Calu3 (cell line): ENCODE results near the gene RGS9. TPM values are rescaled to one million over a fixed set of nuclear protein-coding genes. Genes with fewer than 3 reads are reported as not detected.

Source experiments
- BruUV-seq: library from RNA; stranded (reverse); fragments of 400-500 nt; replicated peaks from 2 replicates; lab custom pipeline; 2021; lab: Mats Ljungman, UMichigan
- CTCF ChIA-PET: fragments of 300-600 bp; sonication (Branson Sonifier 250); formaldehyde crosslinking; loops from one replicate; lab custom pipeline; 2022; ENCODE audit warnings: antibody characterized with exemption; lab: Charles Lee
- DNase-seq: peaks from one replicate; pipeline ENCODE4 v3.0.0; 2022
- H3K27ac Mint-ChIP-seq: one replicate; pipeline ENCODE4 v1.8.0; 2022; ENCODE audit warnings: mixed read lengths; ENCODE audit not compliant: unreplicated experiment
- H3K27me3 Mint-ChIP-seq: one replicate; pipeline ENCODE4 v1.8.0; 2022; ENCODE audit warnings: mixed read lengths; ENCODE audit not compliant: unreplicated experiment
- H3K36me3 Mint-ChIP-seq: one replicate; pipeline ENCODE4 v1.8.0; 2022; ENCODE audit warnings: mild to moderate bottlenecking, moderate library complexity, mixed read lengths; ENCODE audit not compliant: insufficient read depth, unreplicated experiment
- H3K4me1 Mint-ChIP-seq: one replicate; pipeline ENCODE4 v1.8.0; 2022; ENCODE audit warnings: mild to moderate bottlenecking, low read depth, mixed read lengths; ENCODE audit not compliant: unreplicated experiment
- H3K4me3 Mint-ChIP-seq: one replicate; pipeline ENCODE4 v1.8.0; 2022; ENCODE audit warnings: mild to moderate bottlenecking, low read depth, moderate library complexity, mixed read lengths; ENCODE audit not compliant: unreplicated experiment
- H3K9me3 Mint-ChIP-seq: one replicate; pipeline ENCODE4 v1.8.0; 2022; ENCODE audit warnings: low read depth, mixed read lengths; ENCODE audit not compliant: unreplicated experiment
- intact Hi-C: fragments of 100-400 bp; cut with micrococcal nuclease; formaldehyde crosslinking; loops from one replicate; pipeline ENCODE4 v1.10.0; 2022; ENCODE audit not compliant: unreplicated experiment
- total RNA-seq: library from RNA; stranded (reverse); gene quantifications from 2 replicates; pipeline ENCODE4 v1.2.3, GENCODE V29; 2022
- TF ChIP-seq, protein P1 (sequence below): fragments of 200-600 bp; IDR thresholded peaks from one replicate; pipeline ENCODE4 v1.8.0; 2022; ENCODE audit warnings: antibody characterized with exemption; ENCODE audit not compliant: unreplicated experiment

RGS9 gene
- total RNA-seq, 1 experiment from 2014 or later = 0.54 TPM

GRCh38 chr17:65226227-65226626, 89.1 kb downstream of the RGS9 start:
- Mint-ChIP-seq H3K4me1 (peaks cover 10% of the 10 kb centered on the region), H3K9me3 (no peaks in the 10 kb centered on the region), H3K36me3 (no peaks in the 10 kb centered on the region), H3K4me3 (no peak overlapping the region), H3K27me3 (peaks cover 60% of the 10 kb centered on the region), H3K27ac (no peak overlapping the region)
- CTCF ChIA-PET = no interaction called here
- no TSS peak for BruUV-seq
- TF ChIP-seq, protein P1, sequence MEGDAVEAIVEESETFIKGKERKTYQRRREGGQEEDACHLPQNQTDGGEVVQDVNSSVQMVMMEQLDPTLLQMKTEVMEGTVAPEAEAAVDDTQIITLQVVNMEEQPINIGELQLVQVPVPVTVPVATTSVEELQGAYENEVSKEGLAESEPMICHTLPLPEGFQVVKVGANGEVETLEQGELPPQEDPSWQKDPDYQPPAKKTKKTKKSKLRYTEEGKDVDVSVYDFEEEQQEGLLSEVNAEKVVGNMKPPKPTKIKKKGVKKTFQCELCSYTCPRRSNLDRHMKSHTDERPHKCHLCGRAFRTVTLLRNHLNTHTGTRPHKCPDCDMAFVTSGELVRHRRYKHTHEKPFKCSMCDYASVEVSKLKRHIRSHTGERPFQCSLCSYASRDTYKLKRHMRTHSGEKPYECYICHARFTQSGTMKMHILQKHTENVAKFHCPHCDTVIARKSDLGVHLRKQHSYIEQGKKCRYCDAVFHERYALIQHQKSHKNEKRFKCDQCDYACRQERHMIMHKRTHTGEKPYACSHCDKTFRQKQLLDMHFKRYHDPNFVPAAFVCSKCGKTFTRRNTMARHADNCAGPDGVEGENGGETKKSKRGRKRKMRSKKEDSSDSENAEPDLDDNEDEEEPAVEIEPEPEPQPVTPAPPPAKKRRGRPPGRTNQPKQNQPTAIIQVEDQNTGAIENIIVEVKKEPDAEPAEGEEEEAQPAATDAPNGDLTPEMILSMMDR = no peak
- intact Hi-C loops = no loop called here
- DNase-seq = no peak

GRCh38 chr17:65227637-65228036, 90.5 kb downstream of the RGS9 start:
- intact Hi-C loops = no loop called here
- H3K4me3 Mint-ChIP-seq = no peak overlapping the region
- no peak overlapping the region for H3K27ac Mint-ChIP-seq
- CTCF ChIA-PET = no interaction called here
- BruUV-seq = no TSS peak
- DNase-seq = no peak
- TF ChIP-seq, protein P1 = no peak
- H3K27me3 Mint-ChIP-seq = peaks cover 49% of the 10 kb centered on the region
- peaks cover 10% of the 10 kb centered on the region for H3K4me1 Mint-ChIP-seq
- no peaks in the 10 kb centered on the region for H3K36me3 Mint-ChIP-seq
- no peaks in the 10 kb centered on the region for H3K9me3 Mint-ChIP-seq

GRCh38 chr17:65228287-65228686, 91.1 kb downstream of the RGS9 start:
- no peak for DNase-seq
- Mint-ChIP-seq H3K4me1 (peaks cover 10% of the 10 kb centered on the region), H3K36me3 (no peaks in the 10 kb centered on the region), H3K4me3 (no peak overlapping the region), H3K9me3 (no peaks in the 10 kb centered on the region), H3K27me3 (peaks cover 48% of the 10 kb centered on the region), H3K27ac (no peak overlapping the region)
- intact Hi-C loops = no loop called here
- CTCF ChIA-PET = interaction anchor here (1.0 kb wide), 1 partner anchor 937 kb away, joined by 3 read pairs; no protein-coding TSS in a partner anchor
- TF ChIP-seq, protein P1 = no peak
- BruUV-seq = no TSS peak

- BruUV-seq = no TSS peak
- H3K9me3 Mint-ChIP-seq = no peaks in the 10 kb centered on the region
- TF ChIP-seq, protein P1 = no peak
These were observed 91.8 kb downstream of the RGS9 start for GRCh38 chr17:65228734-65229620.

More at GRCh38 chr17:65228734-65229620, 91.8 kb downstream of the RGS9 start:
- H3K36me3 Mint-ChIP-seq = no peaks in the 10 kb centered on the region
- H3K27ac Mint-ChIP-seq = no peak overlapping the region
- H3K27me3 Mint-ChIP-seq = peaks cover 52% of the 10 kb centered on the region
- H3K4me1 Mint-ChIP-seq = peaks cover 10% of the 10 kb centered on the region
- CTCF ChIA-PET = interaction anchor here (0.6 to 1.0 kb wide), 2 partner anchors 49 to 937 kb away, joined by 3 read pairs; no protein-coding TSS in a partner anchor
- H3K4me3 Mint-ChIP-seq = no peak overlapping the region
- intact Hi-C loops = no loop called here
- DNase-seq = no peak
